Stimulated activated CD8-positive, alpha-beta memory T cell treated with anti-CD3 and anti-CD28 coated beads, Interleukin-7, amount 100 ng/mL, for 48 hours (primary cell): ENCODE measurements around the gene SP4.
"Not testable (repeated sequence)": the region's sequence is repeated elsewhere in the genome, so short reads cannot be mapped to it uniquely, and the experiment has no call there.

Experiments used
- DNase-seq, 2 donors: peaks; one replicate each; pipeline ENCODE4 v3.0.0-alpha.2; 2020; ENCODE audit warnings: low read depth in 1 of 2; ENCODE audit errors: extremely low read depth in 1 of 2

Gene SP4

DNA sequence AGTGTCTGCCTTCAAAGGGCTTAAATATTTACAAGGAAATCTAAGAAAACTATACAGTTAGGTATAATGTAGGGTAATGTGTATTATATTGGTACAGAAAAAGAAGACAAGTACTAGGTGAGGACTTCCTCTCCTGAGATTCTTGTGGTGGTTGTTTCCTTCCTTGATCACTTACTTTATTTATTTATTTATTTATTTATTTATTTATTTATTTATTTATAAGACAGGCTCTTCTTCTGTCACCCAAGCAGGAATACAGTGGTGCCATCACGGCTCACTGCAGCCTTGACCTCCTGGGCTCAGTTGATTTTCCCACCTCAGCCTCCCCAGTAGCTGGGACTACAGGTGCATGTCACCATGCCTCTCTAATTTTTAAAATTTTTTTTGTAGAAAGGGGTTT is 96.8 kb downstream of the SP4 start:
- no peak for DNase-seq

DNA sequence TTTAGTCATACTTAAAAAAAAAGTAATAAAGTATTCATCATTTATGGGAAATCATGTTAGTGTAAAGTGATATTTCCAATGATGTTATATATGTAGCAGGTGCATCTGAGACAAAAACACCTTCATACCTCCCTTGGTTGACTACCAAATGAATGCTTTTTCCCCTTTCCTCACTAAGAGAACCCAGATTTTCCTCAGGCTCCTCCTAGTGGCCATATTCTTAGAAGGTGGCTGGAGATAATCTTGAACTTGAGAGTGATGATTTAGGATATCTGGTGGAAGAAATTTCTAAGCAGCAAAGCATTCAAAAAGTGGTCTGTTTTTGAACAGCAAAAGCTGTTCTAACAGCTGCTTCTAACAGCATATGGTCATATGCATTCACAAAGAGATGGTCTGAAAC is 98.1 kb downstream of the SP4 start:
- no peak for DNase-seq

DNA sequence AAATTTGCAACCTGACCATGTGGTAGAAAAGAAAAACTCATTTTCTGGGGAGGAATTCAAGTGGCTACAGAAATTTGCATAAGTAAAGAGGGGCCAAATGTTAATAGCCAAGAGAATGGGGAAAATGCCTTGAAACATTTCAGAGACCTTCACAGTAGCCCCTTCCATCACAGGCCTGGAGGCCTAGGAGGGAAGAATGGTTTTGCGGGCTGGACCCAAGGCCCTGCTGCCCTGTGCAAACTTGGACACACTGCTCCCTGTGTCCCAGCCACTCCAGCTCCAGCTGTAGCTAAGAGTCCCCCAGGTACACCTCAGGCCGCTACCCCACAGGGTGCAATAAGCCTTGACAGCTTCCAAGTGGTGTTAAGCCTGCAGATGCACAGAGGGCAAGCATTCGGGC is 98.6 kb downstream of the SP4 start:
- no peak for DNase-seq

DNA sequence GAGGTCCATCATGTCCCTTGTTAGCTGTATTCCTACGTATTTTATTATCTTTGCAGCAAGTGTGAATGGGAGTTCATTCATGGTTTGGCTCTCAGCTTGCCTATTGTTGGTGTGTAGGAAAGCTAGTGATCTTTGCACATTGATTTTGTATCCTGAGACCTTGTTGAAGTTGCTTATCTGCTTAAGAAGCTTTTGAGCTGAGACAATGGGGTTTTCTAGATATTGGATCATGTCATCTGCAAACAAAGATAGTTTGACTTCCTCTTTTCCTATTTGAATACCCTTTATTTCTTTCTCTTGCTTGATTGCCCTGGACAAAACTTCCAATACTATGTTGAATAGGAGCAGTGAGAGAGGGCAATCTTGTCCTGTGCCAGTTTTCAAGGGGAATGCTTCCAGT is 104.6 kb downstream of the SP4 start:
- DNase-seq: not testable (repeated sequence)

DNA sequence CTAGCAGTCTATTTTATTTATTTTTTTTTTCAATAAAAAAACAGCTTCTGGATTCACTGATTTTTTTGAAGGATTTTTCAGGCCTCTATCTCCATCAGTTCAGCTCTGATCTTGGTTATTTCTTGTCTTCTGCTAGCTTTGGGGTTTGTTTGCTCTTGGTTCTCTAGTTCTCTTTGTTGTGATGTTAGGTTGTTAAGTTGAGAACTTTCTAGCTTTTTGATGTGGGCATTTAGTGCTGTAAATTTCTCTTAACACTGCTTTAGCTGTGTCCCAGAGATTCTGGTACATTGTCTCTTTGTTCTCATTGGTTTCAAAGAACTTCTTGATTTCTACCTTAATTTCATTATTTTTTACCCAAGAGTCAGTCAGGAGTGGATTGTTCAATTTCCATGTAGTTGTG is 105.8 kb downstream of the SP4 start:
- DNase-seq: not testable (repeated sequence)

DNA sequence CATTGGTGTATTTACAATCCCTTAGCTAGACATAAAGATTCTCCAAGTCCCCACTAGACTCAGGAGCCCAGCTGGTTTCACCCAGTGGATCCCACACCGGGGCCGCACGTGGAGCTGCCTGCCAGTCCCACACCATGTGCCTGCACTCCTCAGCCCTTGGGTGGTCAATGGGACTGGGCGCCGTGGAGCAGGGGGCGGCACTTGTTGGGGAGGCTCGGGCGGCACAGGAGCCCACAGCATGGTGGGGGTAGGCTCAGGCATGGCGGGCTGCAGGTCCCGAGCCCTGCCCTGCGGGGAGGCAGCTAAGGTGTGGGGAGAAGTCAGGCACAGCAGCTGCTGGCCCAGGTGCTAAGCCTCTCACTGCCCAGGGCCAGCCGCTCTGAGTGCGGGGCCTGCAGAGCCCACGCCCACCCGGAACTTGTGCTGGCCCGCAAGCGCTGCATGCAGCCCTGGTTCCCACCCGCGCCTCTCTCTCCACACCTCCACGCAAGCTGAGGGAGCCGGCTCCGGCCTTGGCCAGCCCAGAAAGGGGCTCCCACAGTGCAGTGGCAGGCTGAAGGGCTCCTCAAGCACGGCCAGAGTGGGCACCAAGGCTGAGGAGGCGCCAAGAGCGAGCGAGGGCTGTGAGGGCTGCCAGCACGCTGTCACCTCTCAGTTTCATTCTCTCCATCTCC is 108.7 kb downstream of the SP4 start:
- not testable (repeated sequence) for DNase-seq

DNA sequence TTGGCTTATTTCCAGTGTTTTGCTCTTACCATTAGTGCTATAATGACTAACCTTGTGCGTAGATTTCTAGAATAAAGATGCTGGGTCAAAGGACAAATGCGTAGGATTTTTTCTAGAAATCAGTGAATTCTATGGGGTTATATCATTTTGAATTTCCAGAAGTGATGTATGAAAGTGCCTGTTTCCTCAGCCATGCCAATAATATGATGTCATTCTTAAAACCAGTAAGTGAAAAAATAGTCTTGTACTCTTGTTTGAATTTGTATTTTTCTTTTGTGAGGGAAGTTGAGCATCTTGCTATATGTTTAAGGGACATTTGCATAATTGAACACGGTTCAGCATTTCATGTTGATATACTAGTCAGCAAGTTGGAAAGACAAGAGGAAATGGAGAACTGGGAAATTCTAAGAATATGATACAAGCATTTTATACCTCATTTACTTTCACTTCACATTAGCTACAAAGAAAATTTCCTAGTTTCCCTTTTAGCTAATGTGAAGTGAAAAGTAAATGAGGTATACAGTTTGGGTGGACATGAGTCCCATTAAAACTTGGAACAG is 111.1 kb downstream of the SP4 start:
- no peak for DNase-seq

DNA sequence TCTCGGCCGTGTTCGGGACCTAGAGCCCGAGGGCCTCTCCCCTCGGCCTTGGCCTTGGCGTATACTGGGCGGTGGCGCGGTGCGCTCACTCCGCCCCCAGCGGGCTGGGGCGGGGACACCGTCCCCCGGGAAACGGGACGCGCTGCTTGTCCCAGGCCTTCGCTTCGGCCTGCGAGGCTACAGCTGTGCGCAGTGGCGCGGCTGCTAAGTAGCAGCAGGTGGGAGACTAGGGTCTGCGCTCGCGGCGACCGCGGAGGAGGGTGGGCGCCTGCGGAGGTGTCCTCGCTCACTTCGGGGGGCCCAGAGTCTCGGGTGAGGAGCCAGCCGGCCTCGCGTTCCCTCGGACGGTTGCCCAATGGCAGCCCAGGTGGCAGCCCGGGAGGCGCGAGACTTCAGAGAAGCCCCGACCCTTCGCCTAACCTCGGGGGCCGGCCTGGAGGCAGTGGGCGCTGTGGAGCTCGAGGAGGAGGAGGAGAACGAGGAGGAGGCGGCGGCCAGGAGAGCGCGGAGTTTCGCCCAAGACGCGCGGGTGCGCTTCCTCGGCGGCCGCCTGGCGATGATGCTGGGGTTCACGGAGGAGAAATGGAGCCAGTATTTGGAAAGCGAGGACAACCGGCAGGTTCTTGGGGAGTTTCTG is 115.1 kb downstream of the SP4 start, which contains the start of gene DNAH11:
TSS of gene DNAH11 (plus strand) at position 149 of the 637 bp plus-strand sequence. CDS start at position 356, 207 bp downstream.
- DNase-seq: no peak

DNA sequence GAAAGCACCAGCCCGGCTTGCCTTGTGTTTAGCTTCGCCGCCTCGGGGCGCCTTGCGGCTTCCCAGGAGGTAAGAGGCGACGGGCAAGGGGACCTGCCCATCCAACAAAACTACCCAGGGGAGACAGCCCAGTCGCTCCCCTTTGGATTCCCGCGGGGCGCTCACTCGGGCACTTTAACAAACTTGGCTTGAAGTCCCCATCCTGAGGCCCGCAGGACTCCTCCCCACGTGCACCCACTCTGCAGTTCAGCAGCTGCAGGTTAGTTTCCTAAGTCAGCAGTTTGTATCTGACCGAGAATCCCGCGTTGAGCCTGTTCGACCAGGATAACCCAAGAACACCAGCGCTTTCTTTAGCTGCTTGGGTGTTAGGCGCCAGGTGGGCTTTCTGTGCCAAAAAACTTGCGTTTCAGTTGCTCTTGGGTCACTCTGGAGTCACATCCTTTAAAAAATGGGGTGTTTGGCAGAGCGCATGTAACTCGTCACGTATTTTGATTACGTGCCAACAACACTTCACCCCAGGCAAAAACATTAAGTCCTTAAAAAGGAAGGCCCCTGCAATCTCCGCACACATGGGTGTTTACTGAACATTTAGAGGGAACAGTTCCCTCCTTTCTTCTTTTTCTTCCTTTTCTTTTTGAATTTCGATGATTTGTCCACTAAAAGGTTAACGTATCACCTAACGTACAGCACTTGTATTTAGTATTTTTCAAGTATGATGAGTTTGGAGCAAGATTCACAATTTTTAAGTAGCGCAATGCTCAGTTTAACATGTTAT is 115.8 kb downstream of the SP4 start:
- no peak for DNase-seq

DNA sequence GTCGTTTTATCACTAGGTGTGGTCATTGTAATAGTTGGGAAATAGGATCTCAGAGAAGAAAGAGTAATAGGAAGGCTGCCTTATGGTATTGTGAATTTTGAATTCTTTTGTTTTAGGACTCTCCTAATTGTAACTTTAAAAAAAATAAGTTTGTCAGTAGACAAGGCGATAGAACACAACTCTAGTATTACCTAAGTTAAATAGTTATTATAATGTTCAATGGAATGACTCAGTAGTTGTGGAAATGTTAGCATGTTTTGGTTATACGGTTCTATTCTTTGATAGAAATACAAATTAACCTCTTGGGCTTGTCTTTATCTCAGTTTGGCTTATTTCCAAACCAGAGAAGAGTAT is 116.4 kb downstream of the SP4 start:
- no peak for DNase-seq

DNA sequence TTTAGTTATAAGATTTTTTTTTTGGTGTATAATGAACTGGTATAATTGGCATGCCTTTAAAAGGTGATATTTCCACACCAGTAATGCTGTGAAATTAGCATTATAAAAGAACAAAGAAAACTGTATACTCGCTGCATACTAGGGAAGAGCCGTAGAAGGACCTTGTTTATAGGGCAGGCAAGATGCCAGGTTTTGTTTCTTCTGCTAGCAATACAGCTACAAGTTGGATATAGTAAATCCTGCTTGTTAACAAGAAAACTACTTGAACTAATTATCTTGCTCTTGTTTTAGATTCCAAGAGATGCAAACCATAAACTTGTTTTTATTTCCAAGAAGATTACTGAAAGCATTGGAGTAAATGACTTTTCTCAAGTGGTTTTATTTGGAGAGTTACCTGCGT is 116.8 kb downstream of the SP4 start:
- no peak for DNase-seq

DNA sequence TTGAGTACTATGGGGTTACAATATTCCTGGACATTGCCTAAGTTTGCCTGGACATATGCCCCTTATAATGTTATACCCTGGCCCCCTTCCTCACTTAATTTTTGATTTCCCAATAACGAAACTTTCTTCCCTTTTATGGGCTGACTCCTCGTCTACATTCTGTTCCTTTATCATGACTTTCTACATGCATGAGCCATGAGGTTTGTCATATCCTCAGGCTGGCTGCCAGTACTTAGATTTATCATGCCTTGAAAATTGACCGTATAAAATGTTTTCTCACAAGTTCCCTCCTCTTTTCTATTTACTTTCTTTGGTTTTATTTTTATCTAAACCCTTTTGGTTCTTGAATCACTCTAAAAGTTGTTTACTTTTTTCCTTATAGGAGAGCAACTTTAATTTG is 119.6 kb downstream of the SP4 start:
- no peak for DNase-seq

DNA sequence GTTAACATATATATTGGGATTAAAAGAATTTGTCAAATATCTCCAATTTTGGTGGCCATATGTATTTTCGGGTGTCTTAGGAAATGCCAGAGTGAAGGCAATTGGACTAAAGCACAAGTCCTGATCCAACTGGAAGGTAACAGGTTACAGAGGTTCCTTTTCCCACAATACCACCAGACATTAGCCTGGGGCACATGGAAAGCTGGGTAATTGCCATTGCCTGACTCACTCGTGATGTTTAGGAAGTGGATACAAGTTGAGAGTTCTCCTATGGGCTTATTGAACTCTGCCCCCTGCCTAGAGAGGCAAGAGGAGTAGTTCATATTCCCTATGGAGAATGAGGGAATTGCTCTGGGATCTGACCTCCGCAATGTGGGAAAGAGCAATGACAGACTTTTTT is 120.6 kb downstream of the SP4 start:
- no peak for DNase-seq

DNA sequence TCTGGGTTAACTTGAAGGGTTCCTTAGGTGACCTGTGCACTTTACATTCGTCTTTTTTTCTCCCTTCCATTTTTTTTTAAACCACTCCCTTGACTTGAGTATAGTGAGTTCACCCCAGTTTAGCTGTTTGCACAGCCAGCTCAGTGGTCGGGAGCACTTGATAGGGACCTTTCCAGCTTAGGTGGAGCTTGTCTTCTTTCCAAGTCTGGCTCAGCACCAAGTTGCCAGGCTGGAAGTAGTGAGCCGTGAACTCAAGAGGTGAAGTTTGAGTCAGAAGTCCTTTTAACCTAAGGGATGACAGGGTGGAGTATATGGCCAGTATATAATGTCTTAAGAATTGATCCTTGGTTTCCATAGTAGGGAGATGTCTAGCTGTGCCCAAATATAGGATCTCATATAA is 122.2 kb downstream of the SP4 start:
- DNase-seq: no peak

DNA sequence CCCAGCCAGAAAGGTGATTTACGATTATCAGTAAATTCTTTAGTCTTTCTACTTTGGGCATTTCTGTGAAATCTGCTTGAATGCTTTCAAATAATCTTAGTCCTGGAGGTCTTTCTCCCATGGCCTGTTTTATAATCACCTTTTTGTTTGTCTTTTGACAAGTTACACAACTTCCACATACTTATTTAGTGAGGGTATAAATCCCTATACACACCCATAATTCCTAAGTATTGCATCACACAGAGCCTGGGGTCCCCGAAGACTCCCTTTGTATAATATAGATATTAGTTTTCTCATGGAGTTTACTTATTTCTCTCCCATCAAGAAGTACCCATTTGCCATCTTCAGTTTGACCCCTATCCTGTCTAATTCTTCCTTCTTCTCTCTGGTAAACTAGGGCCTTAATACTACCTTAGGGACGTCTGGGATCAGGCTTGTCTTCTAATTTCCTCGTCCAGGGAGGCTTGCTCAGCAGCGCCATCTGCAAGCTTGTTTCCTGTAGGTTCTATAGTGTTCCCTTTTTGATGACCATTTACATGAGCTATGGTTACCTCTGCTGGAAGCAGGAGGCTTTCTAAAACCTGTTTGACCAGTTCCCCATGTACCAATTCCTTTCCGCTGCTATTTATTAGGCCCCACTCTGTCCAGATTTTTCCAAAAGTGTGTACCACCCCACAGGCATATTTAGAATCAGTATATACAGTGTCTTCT is 123.1 kb downstream of the SP4 start:
- no peak for DNase-seq

DNA sequence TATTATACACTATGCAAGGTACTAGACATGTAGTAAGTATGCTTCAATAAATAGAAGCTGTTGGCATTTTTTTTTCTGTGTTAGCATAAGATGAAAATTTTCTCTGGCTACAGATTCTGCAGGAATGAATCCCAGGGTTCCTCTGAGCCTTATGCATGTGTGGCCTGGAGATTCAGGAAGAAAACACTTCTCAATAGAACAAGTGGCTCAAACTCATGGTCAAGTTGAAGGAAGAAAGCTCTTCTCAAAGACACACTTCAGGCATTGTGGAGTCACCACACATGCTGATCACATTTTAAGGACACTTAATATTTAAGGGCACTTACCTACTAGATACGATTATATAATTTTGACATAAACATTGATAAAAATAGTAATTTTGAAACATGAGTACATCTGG is 134.5 kb downstream of the SP4 start:
- DNase-seq: no peak
